B cell (primary cell): ENCODE results near the gene CHCHD3. TPM values are rescaled to one million over a fixed set of nuclear protein-coding genes. Genes with fewer than 3 reads are reported as not detected.

Source experiments
- ATAC-seq: fragments of 200-7000 bp; cut with Tn5 transposase; one replicate; pipeline ENCODE4 v1.10.0; 2021; ENCODE audit warnings: low read depth, mild to moderate bottlenecking, moderate number of reproducible peaks, moderate library complexity
- CTCF ChIA-PET: fragments of 350-600 bp; sonication (Branson Sonifier 250); formaldehyde crosslinking; loops from one replicate; lab custom pipeline; 2021; ENCODE audit warnings: antibody characterized with exemption, inconsistent platforms; lab: Charles Lee
- POLR2A ChIA-PET: fragments of 350-600 bp; sonication (Branson Sonifier 250); formaldehyde crosslinking; loops from one replicate; lab custom pipeline; 2021; ENCODE audit warnings: antibody characterized with exemption; lab: Charles Lee
- DNase-seq: peaks from one replicate; pipeline ENCODE4 v3.0.0; 2013
- H2AFZ ChIP-seq: 2 replicates; pipeline ENCODE4 v1.6.1; 2012; ENCODE audit warnings: mild to moderate bottlenecking, low read depth, low read length; ENCODE audit not compliant: insufficient read depth, poor library complexity, severe bottlenecking
- H3K27ac ChIP-seq, 2 donors: 1 replicate in 1 of 2; 2 replicates in 1 of 2; pipeline ENCODE4 v1.5.1; 2012 to 2013; ENCODE audit warnings: low read length in 2 of 2, mild to moderate bottlenecking in 2 of 2, moderate library complexity in 1 of 2
- H3K27me3 ChIP-seq, 4 experiments: fragments of 200-600 bp in 1 of 4; sonication (generic) in 1 of 4; replicated peaks in 1 of 4; 1 replicate in 2 of 4; 2 replicates in 2 of 4; pipeline versions ENCODE4 v1.6.1 to v1.7.0; 2013 to 2016; ENCODE audit warnings: low read length in 3 of 4, mild to moderate bottlenecking in 2 of 4, mixed read lengths in 1 of 4, moderate library complexity in 1 of 4; ENCODE audit not compliant: insufficient read depth in 4 of 4, control insufficient read depth in 3 of 4; ENCODE audit errors: control extremely low read depth in 1 of 4
- H3K36me3 ChIP-seq, 2 experiments: replicated peaks in 1 of 2; 1 replicate in 1 of 2; 2 replicates in 1 of 2; pipeline versions ENCODE4 v1.6.1 to v1.7.1; 2013; ENCODE audit warnings: low read length in 1 of 2; ENCODE audit not compliant: insufficient read depth in 2 of 2, control insufficient read depth in 1 of 2; ENCODE audit errors: control extremely low read depth in 1 of 2, extremely low read depth in 1 of 2
- H3K4me1 ChIP-seq, 2 donors: fragments of 200-600 bp in 1 of 2; sonication (generic) in 1 of 2; 1 replicate in 1 of 2; 2 replicates in 1 of 2; pipeline versions ENCODE4 v1.5.1 to v1.6.1; 2013 to 2017; ENCODE audit warnings: low read length in 2 of 2; ENCODE audit not compliant: control insufficient read depth in 2 of 2, insufficient read depth in 2 of 2
- H3K4me2 ChIP-seq: replicated peaks from 2 replicates; pipeline ENCODE3; 2012; ENCODE audit warnings: mild to moderate bottlenecking, low read depth, low read length; ENCODE audit not compliant: poor library complexity, severe bottlenecking
- H3K4me3 ChIP-seq, 5 experiments: fragments of 200-600 bp in 1 of 5; sonication (generic) in 1 of 5; 1 replicate in 3 of 5; 2 replicates in 2 of 5; pipeline versions ENCODE4 v1.5.1 to v1.7.0; 2011 to 2016; ENCODE audit warnings: low read length in 4 of 5, mild to moderate bottlenecking in 4 of 5, low read depth in 2 of 5, control low read depth in 1 of 5, moderate library complexity in 1 of 5; ENCODE audit not compliant: insufficient read depth in 1 of 5; ENCODE audit errors: control extremely low read depth in 1 of 5, extremely low read depth in 1 of 5
- H3K79me2 ChIP-seq: fragments of 200-600 bp; sonication (generic); one replicate; pipeline ENCODE4 v1.6.0; 2016; ENCODE audit warnings: low read length; ENCODE audit not compliant: control insufficient read depth, insufficient read depth
- H3K9ac ChIP-seq: fragments of 200-600 bp; sonication (generic); 2 replicates; pipeline ENCODE4 v1.6.1; 2017; ENCODE audit warnings: mild to moderate bottlenecking, low read length, moderate library complexity
- H3K9me3 ChIP-seq, 3 donors: one replicate each; pipeline versions ENCODE4 v1.6.1 to v1.7.1; 2013; ENCODE audit warnings: low read length in 2 of 3; ENCODE audit not compliant: control insufficient read depth in 2 of 3, insufficient read depth in 1 of 3; ENCODE audit errors: control extremely low read depth in 1 of 3
- H4K20me1 ChIP-seq: 2 replicates; pipeline ENCODE4 v1.6.0; 2012; ENCODE audit warnings: mild to moderate bottlenecking, low read length; ENCODE audit not compliant: insufficient read depth, control insufficient read depth, poor library complexity, severe bottlenecking
- H3K27ac Mint-ChIP-seq: one replicate; pipeline ENCODE4 v1.8.0; 2021; ENCODE audit warnings: mixed read lengths
- H3K27me3 Mint-ChIP-seq: one replicate; pipeline ENCODE4 v1.8.0; 2021; ENCODE audit warnings: mixed read lengths
- H3K4me1 Mint-ChIP-seq: one replicate; pipeline ENCODE4 v1.8.0; 2021; ENCODE audit warnings: mixed read lengths
- H3K4me3 Mint-ChIP-seq: one replicate; pipeline ENCODE4 v1.8.0; 2021; ENCODE audit warnings: mixed read lengths
- H3K9me3 Mint-ChIP-seq: one replicate; pipeline ENCODE4 v1.8.0; 2022; ENCODE audit warnings: mixed read lengths; ENCODE audit not compliant: insufficient read depth
- EZH2 ChIP-seq: IDR thresholded peaks from 2 replicates; pipeline ENCODE4 v1.6.1; 2012; ENCODE audit warnings: borderline replicate concordance, low read depth, mild to moderate bottlenecking, moderate library complexity, low read length; ENCODE audit not compliant: insufficient read depth, poor library complexity, severe bottlenecking
- WGBS: methylation state at CpG from one replicate; pipeline ENCODE4 v1.1.5; 2013; ENCODE audit warnings: missing lambda C conversion rate; ENCODE audit not compliant: insufficient coverage; 5-methylcytosine and 5-hydroxymethylcytosine counted together
- intact Hi-C: fragments of 100-400 bp; cut with micrococcal nuclease; formaldehyde crosslinking; loops from one replicate; pipeline ENCODE4 v1.10.0; 2022
- polyA plus RNA-seq: library from polyadenylated mRNA; depleted of rRNA; stranded (reverse); fragments of >200 nt; gene quantifications from 2 replicates; pipeline ENCODE4 v1.2.3, GENCODE V29; 2012
- total RNA-seq, 2 donors: library from RNA; stranded (reverse); fragments of 120-200 nt in 1 of 2; gene quantifications; 1 replicate in 1 of 2; 2 replicates in 1 of 2; pipeline versions ENCODE4 v1.2.3 to v1.2.4, GENCODE V29; 2013 to 2022
- TF ChIP-seq, protein P1 (sequence below): fragments of 200-600 bp; IDR thresholded peaks from one replicate; pipeline ENCODE4 v1.8.0; 2022; ENCODE audit warnings: antibody characterized with exemption, mild to moderate bottlenecking

Gene CHCHD3
- total and polyA plus RNA-seq, 2 donors (not counting 1 experiment from before 2014, with no cell fraction given), result 20.1 to 38.4 TPM

GRCh38 chr7:132751244-132751647 lies 330.6 kb downstream of the CHCHD3 start:
- Histone ChIP-seq H3K9me3 (no peaks in the 10 kb centered on the region), H3K36me3 (no peaks in the 10 kb centered on the region), H3K9ac (no peak overlapping the region), H3K27ac (no peak overlapping the region), H3K4me2 (no peak overlapping the region), H3K4me1 (no peaks in the 10 kb centered on the region), H3K79me2 (no peaks in the 10 kb centered on the region), H3K27me3 (no peaks in the 10 kb centered on the region), H3K4me3 (no peak overlapping the region), H4K20me1 (no peaks in the 10 kb centered on the region), H2AFZ (no peak overlapping the region)
- intact Hi-C loops, result no loop called here
- Mint-ChIP-seq H3K27ac (no peak overlapping the region), H3K27me3 (peaks cover 22% of the 10 kb centered on the region), H3K4me3 (no peak overlapping the region), H3K4me1 (peaks cover 2% of the 10 kb centered on the region), H3K9me3 (no peaks in the 10 kb centered on the region)
- no peak for TF ChIP-seq EZH2
- 80% methylated on average over 7 of the region's 8 CpGs for WGBS
- no peak for DNase-seq
- ATAC-seq, result no peak
- CTCF ChIA-PET, result no interaction called here
- POLR2A ChIA-PET, result no interaction called here

- Histone ChIP-seq H3K79me2 (no peaks in the 10 kb centered on the region), H4K20me1 (no peaks in the 10 kb centered on the region), H3K4me3 (no peak overlapping the region), H3K9me3 (no peaks in the 10 kb centered on the region), H2AFZ (no peak overlapping the region), H3K9ac (no peak overlapping the region), H3K27me3 (no peaks in the 10 kb centered on the region), H3K4me2 (no peak overlapping the region), H3K4me1 (no peaks in the 10 kb centered on the region), H3K36me3 (no peaks in the 10 kb centered on the region), H3K27ac (no peak overlapping the region)
- ChIA-PET POLR2A (no interaction called here), CTCF (no interaction called here)
- ATAC-seq (no peak), DNase-seq (no peak)
- Mint-ChIP-seq H3K4me1 (peaks cover under 1% of the 10 kb centered on the region), H3K27ac (no peak overlapping the region), H3K27me3 (peaks cover 22% of the 10 kb centered on the region), H3K9me3 (no peaks in the 10 kb centered on the region), H3K4me3 (no peak overlapping the region)
- intact Hi-C loops, result no loop called here
- TF ChIP-seq, protein P1, sequence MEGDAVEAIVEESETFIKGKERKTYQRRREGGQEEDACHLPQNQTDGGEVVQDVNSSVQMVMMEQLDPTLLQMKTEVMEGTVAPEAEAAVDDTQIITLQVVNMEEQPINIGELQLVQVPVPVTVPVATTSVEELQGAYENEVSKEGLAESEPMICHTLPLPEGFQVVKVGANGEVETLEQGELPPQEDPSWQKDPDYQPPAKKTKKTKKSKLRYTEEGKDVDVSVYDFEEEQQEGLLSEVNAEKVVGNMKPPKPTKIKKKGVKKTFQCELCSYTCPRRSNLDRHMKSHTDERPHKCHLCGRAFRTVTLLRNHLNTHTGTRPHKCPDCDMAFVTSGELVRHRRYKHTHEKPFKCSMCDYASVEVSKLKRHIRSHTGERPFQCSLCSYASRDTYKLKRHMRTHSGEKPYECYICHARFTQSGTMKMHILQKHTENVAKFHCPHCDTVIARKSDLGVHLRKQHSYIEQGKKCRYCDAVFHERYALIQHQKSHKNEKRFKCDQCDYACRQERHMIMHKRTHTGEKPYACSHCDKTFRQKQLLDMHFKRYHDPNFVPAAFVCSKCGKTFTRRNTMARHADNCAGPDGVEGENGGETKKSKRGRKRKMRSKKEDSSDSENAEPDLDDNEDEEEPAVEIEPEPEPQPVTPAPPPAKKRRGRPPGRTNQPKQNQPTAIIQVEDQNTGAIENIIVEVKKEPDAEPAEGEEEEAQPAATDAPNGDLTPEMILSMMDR, result no peak
- no peak for TF ChIP-seq EZH2
- 96% methylated on average over 9 of the region's 11 CpGs for WGBS
Observed at GRCh38 chr7:132750530-132751217, 331.2 kb downstream of the CHCHD3 start.
